Tibial nerve (tissue), 4 donors: ENCODE results near the gene RBFA. TPM values are rescaled to one million over a fixed set of nuclear protein-coding genes. Genes with fewer than 3 reads are reported as not detected.

Experiments
- DNase-seq, 2 donors: peaks; one replicate each; pipeline ENCODE4 v3.0.0-alpha.2; 2019; ENCODE audit warnings: low spot score in 2 of 2
- H3K27ac ChIP-seq, 4 donors: fragments of 200-600 bp; sonication (generic) in 3 of 4; one replicate each; pipeline ENCODE4 v1.5.1; 2017 to 2019; ENCODE audit warnings: mild to moderate bottlenecking in 1 of 4
- H3K27me3 ChIP-seq, 2 donors: fragments of 200-600 bp; sonication (generic) in 1 of 2; one replicate each; pipeline versions ENCODE4 v1.5.1 to v1.6.0; 2017 to 2019
- H3K36me3 ChIP-seq, 3 donors: fragments of 200-600 bp; sonication (generic); one replicate each; pipeline ENCODE4 v1.5.1; 2018 to 2019
- H3K4me1 ChIP-seq, 4 donors: fragments of 200-600 bp; sonication (generic) in 3 of 4; one replicate each; pipeline ENCODE4 v1.5.1; 2017 to 2019
- H3K4me3 ChIP-seq, 4 donors: fragments of 200-600 bp; sonication (generic) in 3 of 4; one replicate each; pipeline ENCODE4 v1.5.1; 2017 to 2019; ENCODE audit warnings: mild to moderate bottlenecking in 1 of 4, moderate library complexity in 1 of 4
- H3K9me3 ChIP-seq, 4 donors: fragments of 200-600 bp; sonication (generic) in 3 of 4; one replicate each; pipeline ENCODE4 v1.5.1; 2017 to 2019
- CTCF ChIP-seq, 5 experiments: fragments of 200-600 bp in 3 of 5; fragments of 450-650 bp in 2 of 5; sonication (generic) in 3 of 5; IDR thresholded peaks; one replicate each; pipeline ENCODE4 v1.5.1; 2016 to 2019; ENCODE audit warnings: antibody characterized with exemption in 5 of 5, mild to moderate bottlenecking in 3 of 5, moderate library complexity in 2 of 5
- EP300 ChIP-seq, 2 donors: sonication (generic); formaldehyde crosslinking; IDR thresholded peaks; one replicate each; pipeline ENCODE4 v1.6.1; 2017; ENCODE audit warnings: antibody characterized with exemption in 2 of 2, mild to moderate bottlenecking in 1 of 2
- POLR2A ChIP-seq, 2 donors: fragments of 450-650 bp; IDR thresholded peaks; one replicate each; pipeline ENCODE4 v1.6.1; 2017; ENCODE audit warnings: antibody characterized with exemption in 2 of 2, mild to moderate bottlenecking in 2 of 2, moderate library complexity in 2 of 2
- WGBS, 2 donors: methylation state at CpG; one replicate each; pipeline ENCODE4 v1.1.5; 2018; 5-methylcytosine and 5-hydroxymethylcytosine counted together
- total RNA-seq, 4 donors: library from RNA; depleted of rRNA; stranded (reverse); fragments of >200 nt; gene quantifications; one replicate each; pipeline ENCODE4 v1.1.0, GENCODE V29; 2016

The RBFA gene
- total RNA-seq, result 10 to 100 TPM; 33.3 to 36.1 (median 33.6) TPM

- Histone ChIP-seq H3K9me3 (peaks cover 0 to 7% (median 0%) of the 10 kb centered on the region in 4 donors), H3K27me3 (no peaks in the 10 kb centered on the region), H3K4me3 (peak within 1 kb of the TSS; percentile 60 to 77 (median 70)), H3K27ac (peak within 1 kb of the TSS; percentile 84 to 95 (median 90)), H3K36me3 (peaks cover 0 to 34% (median 0%) of the 10 kb centered on the region in 3 donors), H3K4me1 (peaks cover 0 to 23% (median 4%) of the 10 kb centered on the region in 4 donors)
- WGBS, 2 donors, result 1% methylated on average over 53 to 56 of the region's 99 CpGs
- TF ChIP-seq CTCF (IDR thresholded peaks at IDR 0.05) (peak in 4 of 5 experiments; percentile 37 to 69 (median 56)), POLR2A (IDR thresholded peaks at IDR 0.05) (peak; percentile 19 to 75), EP300 (IDR thresholded peaks at IDR 0.05) (peak in 1 of 2 donors; percentile 76)
- peak; percentile 98 to 99 for DNase-seq
These were observed at the start of gene RBFA for GRCh38 chr18:80034068-80034851. TSS of gene RBFA (plus strand) at chr18:80034434. CDS start at chr18:80034496, 62 bp downstream.

- no peak for DNase-seq
- peaks cover 0 to 24% (median 0%) of the 10 kb centered on the region in 3 donors for H3K36me3 ChIP-seq
- H3K27ac ChIP-seq, result no peak overlapping the region
- H3K9me3 ChIP-seq, result no peaks in the 10 kb centered on the region
- H3K27me3 ChIP-seq, result no peaks in the 10 kb centered on the region
- TF ChIP-seq CTCF (IDR thresholded peaks at IDR 0.05) (no peak), EP300 (IDR thresholded peaks at IDR 0.05) (no peak)
- WGBS, 2 donors, result 87 to 89% methylated on average over 12 of the region's 12 CpGs
- H3K4me1 ChIP-seq, result peaks cover 0 to 61% (median 11%) of the 10 kb centered on the region in 4 donors
- H3K4me3 ChIP-seq, result no peak overlapping the region
These were observed 49.1 kb upstream of the RBFA start for GRCh38 chr18:79985172-79985571.

- H3K4me1 ChIP-seq, result peaks cover 0 to 56% (median 11%) of the 10 kb centered on the region in 4 donors
- no peak for TF ChIP-seq EP300 (IDR thresholded peaks at IDR 0.05)
- TF ChIP-seq CTCF (IDR thresholded peaks at IDR 0.05), result no peak
- TF ChIP-seq POLR2A (IDR thresholded peaks at IDR 0.05), result no peak
- DNase-seq, result no peak
- no peaks in the 10 kb centered on the region for H3K27me3 ChIP-seq
- no peaks in the 10 kb centered on the region for H3K9me3 ChIP-seq
- WGBS, 2 donors, result 36 to 42% methylated on average over 7 of the region's 7 CpGs
- peaks cover 0 to 24% (median 0%) of the 10 kb centered on the region in 3 donors for H3K36me3 ChIP-seq
- H3K4me3 ChIP-seq, result peak overlapping the region in 1 of 4 donors; percentile 86
- H3K27ac ChIP-seq, result peak overlapping the region in 1 of 4 donors; percentile 96
These were observed 47.5 kb upstream of the RBFA start for GRCh38 chr18:79986726-79987125.

GRCh38 chr18:79987566-79987965, 46.7 kb upstream of the RBFA start:
- Histone ChIP-seq H3K4me1 (peaks cover 0 to 48% (median 11%) of the 10 kb centered on the region in 4 donors), H3K36me3 (peaks cover 0 to 24% (median 0%) of the 10 kb centered on the region in 3 donors), H3K4me3 (peak overlapping the region; percentile 78 to 94 (median 84)), H3K27ac (peak overlapping the region; percentile 85 to 98 (median 96)), H3K27me3 (no peaks in the 10 kb centered on the region), H3K9me3 (no peaks in the 10 kb centered on the region)
- WGBS, 2 donors, result 0% methylated on average over 6 of the region's 6 CpGs
- no peak for DNase-seq
- TF ChIP-seq POLR2A (IDR thresholded peaks at IDR 0.05) (no peak), CTCF (IDR thresholded peaks at IDR 0.05) (no peak), EP300 (IDR thresholded peaks at IDR 0.05) (no peak)

- peaks cover 0 to 24% (median 0%) of the 10 kb centered on the region in 3 donors for H3K36me3 ChIP-seq
- peak overlapping the region; percentile 78 to 94 (median 84) for H3K4me3 ChIP-seq
- H3K9me3 ChIP-seq, result no peaks in the 10 kb centered on the region
- TF ChIP-seq POLR2A (IDR thresholded peaks at IDR 0.05) (no peak), CTCF (IDR thresholded peaks at IDR 0.05) (peak in 4 of 5 experiments; percentile 20 to 42 (median 26)), EP300 (IDR thresholded peaks at IDR 0.05) (no peak)
- H3K27ac ChIP-seq, result peak overlapping the region; percentile 85 to 98 (median 96)
- no peaks in the 10 kb centered on the region for H3K27me3 ChIP-seq
- DNase-seq, result peak in 1 of 2 donors; percentile 14
- 0 to 1% methylated on average over 19 to 37 of the region's 48 CpGs for WGBS, 2 donors
- peaks cover 0 to 43% (median 11%) of the 10 kb centered on the region in 4 donors for H3K4me1 ChIP-seq
These were observed 46.2 kb upstream of the RBFA start for GRCh38 chr18:79988071-79988450.
